HepG2 (cell line): ENCODE measurements around the gene LMX1B. TPM values are rescaled to one million over a fixed set of nuclear protein-coding genes. Genes with fewer than 3 reads are reported as not detected.

Experiments used
- ATAC-seq: fragments of 200-7000 bp; cut with Tn5 transposase; 3 replicates; pipeline ENCODE4 v1.9.1; 2020; ENCODE audit warnings: mild to moderate bottlenecking, moderate library complexity
- BruUV-seq: library from RNA; stranded (reverse); fragments of 400-500 nt; replicated peaks from 2 replicates; lab custom pipeline; 2021; lab: Mats Ljungman, UMichigan
- CTCF ChIA-PET: fragments of 300-600 bp; formaldehyde crosslinking; extraction: SDS; loops from one replicate; lab custom pipeline; 2021; ENCODE audit warnings: low total read pairs, inconsistent platforms, low intra/inter-chr PET ratio; lab: Yijun Ruan, JAX
- POLR2A ChIA-PET: fragments of 350-600 bp; sonication (Branson Sonifier 250); formaldehyde crosslinking; loops from one replicate; lab custom pipeline; 2020; ENCODE audit warnings: antibody characterized with exemption, inconsistent platforms; lab: Yijun Ruan, JAX
- DNase-seq: peaks from one replicate; pipeline ENCODE4 v3.0.0-alpha.2; 2015; ENCODE audit warnings: low spot score
- FAIRE-seq: peaks from 3 replicates; lab custom pipeline; 2011; peaks lifted over from hg19 to GRCh38; lab: Jason Lieb, UNC
- H2AFZ ChIP-seq: one replicate; pipeline ENCODE4 v1.6.1; 2011; ENCODE audit warnings: low read length, inconsistent platforms
- H3K27ac ChIP-seq: fragments of 300-600 bp; 3 replicates; pipeline ENCODE4 v1.8.0; 2011; ENCODE audit warnings: mixed run types, mild to moderate bottlenecking, mixed read lengths, low read length, inconsistent platforms; ENCODE audit not compliant: insufficient read depth; ENCODE audit errors: extremely low read length
- H3K27me3 ChIP-seq, 2 experiments: fragments of 200-600 bp in 1 of 2; 2 replicates in 1 of 2; 3 replicates in 1 of 2; pipeline versions ENCODE4 v1.6.0 to v1.8.0; 2011; ENCODE audit warnings: low read length in 2 of 2, mild to moderate bottlenecking in 2 of 2, moderate library complexity in 2 of 2, inconsistent platforms in 1 of 2; ENCODE audit not compliant: insufficient read depth in 2 of 2, control insufficient read depth in 1 of 2
- H3K36me3 ChIP-seq, 2 experiments: fragments of 200-600 bp in 1 of 2; replicated peaks in 1 of 2; 2 replicates in 1 of 2; 3 replicates in 1 of 2; pipeline versions ENCODE4 v1.5.1 to v1.8.0; 2011; ENCODE audit warnings: low read length in 2 of 2, inconsistent platforms in 1 of 2; ENCODE audit not compliant: insufficient read depth in 2 of 2, control insufficient read depth in 1 of 2
- H3K4me1 ChIP-seq: 2 replicates; pipeline ENCODE4 v1.5.1; 2012; ENCODE audit warnings: low read length, inconsistent platforms; ENCODE audit not compliant: insufficient read depth
- H3K4me2 ChIP-seq: 2 replicates; pipeline ENCODE4 v1.6.0; 2011; ENCODE audit warnings: low read depth, low read length, inconsistent platforms
- H3K4me3 ChIP-seq, 3 experiments: fragments of 200-600 bp in 1 of 3; sonication (generic), shearing (Covaris generic) in 1 of 3; replicated peaks in 1 of 3; 2 replicates each; pipeline ENCODE4 v1.5.1; 2011 to 2016; ENCODE audit warnings: low read length in 3 of 3, inconsistent platforms in 2 of 3, low read depth in 2 of 3, mild to moderate bottlenecking in 2 of 3, control low read depth in 1 of 3, mixed read lengths in 1 of 3; ENCODE audit not compliant: insufficient read depth in 1 of 3
- H3K79me2 ChIP-seq: one replicate; pipeline ENCODE4 v1.6.1; 2011; ENCODE audit warnings: low read length, inconsistent platforms; ENCODE audit not compliant: insufficient read depth
- H3K9ac ChIP-seq: 2 replicates; pipeline ENCODE4 v1.6.0; 2011; ENCODE audit warnings: mild to moderate bottlenecking, low read depth, low read length, inconsistent platforms; ENCODE audit not compliant: insufficient read depth
- H3K9me3 ChIP-seq: 2 replicates; pipeline ENCODE4 v1.5.1; 2012; ENCODE audit warnings: mild to moderate bottlenecking, low read length
- H4K20me1 ChIP-seq: 2 replicates; pipeline ENCODE4 v1.6.0; 2011; ENCODE audit warnings: inconsistent platforms, mild to moderate bottlenecking, low read length, moderate library complexity; ENCODE audit not compliant: insufficient read depth
- FOXP1 ChIP-seq, 2 experiments: fragments of 450-650 bp in 1 of 2; IDR thresholded peaks; 2 replicates each; pipeline ENCODE4 v1.6.1; 2017 to 2018; ENCODE audit warnings: antibody characterized with exemption in 1 of 2
- GMEB1 ChIP-seq: sonication (generic); formaldehyde crosslinking; IDR thresholded peaks from 2 replicates; pipeline ENCODE4 v1.5.1; 2020; ENCODE audit warnings: missing genetic modification reagents, mild to moderate bottlenecking, borderline replicate concordance
- HMGXB4 ChIP-seq, 2 experiments: sonication (generic) in 1 of 2; formaldehyde crosslinking in 1 of 2; IDR thresholded peaks; 2 replicates each; pipeline versions ENCODE4 v1.4.0 to v1.6.1; 2018 to 2020; ENCODE audit warnings: missing genetic modification reagents in 2 of 2, borderline replicate concordance in 1 of 2, low read depth in 1 of 2, mild to moderate bottlenecking in 1 of 2, missing biosample characterization in 1 of 2
- MAFK ChIP-seq, 2 experiments: IDR thresholded peaks in 1 of 2; conservative IDR thresholded peaks in 1 of 2; 2 replicates each; pipeline ENCODE4 v1.6.1; 2011; ENCODE audit warnings: improper control_type of control experiment in 2 of 2, low read length in 2 of 2
- UBTF ChIP-seq: sonication (generic); formaldehyde crosslinking; IDR thresholded peaks from 2 replicates; pipeline ENCODE4 v1.4.0; 2020; ENCODE audit warnings: mild to moderate bottlenecking, missing genetic modification reagents
- ZNF678 ChIP-seq: sonication (generic); formaldehyde crosslinking; IDR thresholded peaks from 2 replicates; pipeline ENCODE4 v1.4.0; 2020; ENCODE audit warnings: mild to moderate bottlenecking, missing genetic modification reagents
- ZSCAN21 ChIP-seq: sonication (generic); formaldehyde crosslinking; IDR thresholded peaks from 2 replicates; pipeline ENCODE4 v1.8.0; 2022; ENCODE audit warnings: mild to moderate bottlenecking, missing genetic modification reagents, moderate library complexity, borderline replicate concordance
- WGBS: methylation state at CpG from one replicate; pipeline ENCODE4 v1.1.6; 2017; ENCODE audit warnings: low lambda C conversion rate; 5-methylcytosine and 5-hydroxymethylcytosine counted together
- in situ Hi-C: cut with HindIII; loops from 2 replicates; pipeline ENCODE4 v1.10.0; 2017; ENCODE audit warnings: low pct_unique_long_range_greater_than_20kb; ENCODE audit not compliant: extremely low pct_ligation_motif_present
- intact Hi-C: fragments of 100-400 bp; cut with micrococcal nuclease; formaldehyde crosslinking; loops from one replicate; pipeline ENCODE4 v1.10.0; 2022; ENCODE audit not compliant: unreplicated experiment
- polyA plus RNA-seq, 8 experiments: library from polyadenylated mRNA; depleted of rRNA in 3 of 8; stranded (reverse) in 7 of 8; unstranded in 1 of 8; fragments of >200 nt; fragmentation: Illumina TruSeq in 4 of 8; extraction: Trizol in 4 of 8; gene quantifications; 2 replicates each; pipeline versions ENCODE4 v1.2.1 to v1.2.3, GENCODE V29; 2011 to 2016; ENCODE audit warnings: low read depth in 4 of 8, missing spikeins in 1 of 8, mixed read lengths in 1 of 8; ENCODE audit not compliant: insufficient read depth in 1 of 8
- total RNA-seq, 5 experiments: library from RNA; depleted of rRNA; stranded (reverse); fragments of >200 nt; fragmentation: Illumina TruSeq; extraction: Trizol; gene quantifications; 2 replicates each; pipeline ENCODE4 v1.2.3, GENCODE V29; 2016; ENCODE audit warnings: low read depth in 1 of 5

LMX1B gene
- total and polyA plus RNA-seq, 2 of the 13 experiments (the other 11 are each of a cell fraction or from before 2014, with no cell fraction given): not detected

GRCh38 chr9:126584611-126585010, 29.1 kb upstream of the LMX1B start:
- H3K27me3 ChIP-seq: peaks cover 3 to 42% of the 10 kb centered on the region in 2 experiments; a peak in 3 of 5 replicates
- no peak for FAIRE-seq
- intact Hi-C loops: no loop called here
- in situ Hi-C loops: no loop called here
- no peak overlapping the region for H3K4me3 ChIP-seq
- no peak overlapping the region for H2AFZ ChIP-seq
- no TSS peak for BruUV-seq
- H3K4me2 ChIP-seq: no peak overlapping the region
- H3K36me3 ChIP-seq: no peaks in the 10 kb centered on the region
- no peaks in the 10 kb centered on the region for H3K9me3 ChIP-seq
- 65% methylated on average over 7 of the region's 7 CpGs for WGBS
- no peak for TF ChIP-seq GMEB1
- TF ChIP-seq ZSCAN21: no peak
- TF ChIP-seq UBTF (CRISPR knock-in tag): no peak
- no peak for TF ChIP-seq FOXP1 (IDR thresholded peaks at IDR 0.05)
- no peak for TF ChIP-seq FOXP1 (CRISPR knock-in tag; IDR thresholded peaks at IDR 0.05)
- no peak for TF ChIP-seq ZNF678 (CRISPR knock-in tag)
- no peak for TF ChIP-seq MAFK (conservative IDR thresholded peaks at IDR 0.05 in 1 of 2, IDR thresholded peaks at IDR 0.05 in 1 of 2; ENCODE audit: low read length in 2 of 2)
- TF ChIP-seq HMGXB4 (CRISPR knock-in tag; IDR thresholded peaks at IDR 0.05; ENCODE audit: borderline replicate concordance in 1 of 2, low read depth in 1 of 2): no peak
- no peaks in the 10 kb centered on the region for H3K79me2 ChIP-seq
- H3K4me1 ChIP-seq: peaks cover 48% of the 10 kb centered on the region
- ChIA-PET CTCF (no interaction called here), POLR2A (no interaction called here)
- no peak overlapping the region for H3K27ac ChIP-seq
- no peak for ATAC-seq
- no peak for DNase-seq
- H4K20me1 ChIP-seq: no peaks in the 10 kb centered on the region
- H3K9ac ChIP-seq: no peak overlapping the region
